ENCODE results near the gene ZBTB26.

- TF ChIP-seq CTCF (conservative IDR thresholded peaks at IDR 0.05; ENCODE audit: low read length) (no peak), EZH2phosphoT487 (IDR thresholded peaks at IDR 0.05; ENCODE audit: borderline replicate concordance) (no peak)
These were observed 5.2 kb upstream of the ZBTB26 start for GRCh38 chr9:122936464-122936863.
